ENCODE measurements around the gene CPLX1.
"Not testable (repeated sequence)": the region's sequence is repeated elsewhere in the genome, so short reads cannot be mapped to it uniquely, and the experiment has no call there.

Gene CPLX1

GRCh38 chr4:819401-820229, 6.3 kb downstream of the CPLX1 start:
- no peak for DNase-seq (ENCODE audit: low spot score)

- DNase-seq (ENCODE audit: low spot score): no peak
These were observed 7.6 kb downstream of the CPLX1 start for GRCh38 chr4:818106-818921.

- no peak for DNase-seq (ENCODE audit: low spot score)
These were observed 10.3 kb downstream of the CPLX1 start for GRCh38 chr4:815464-816146.

GRCh38 chr4:814312-814850, 11.5 kb downstream of the CPLX1 start:
- DNase-seq (ENCODE audit: low spot score): no peak

GRCh38 chr4:813900-814299, 12.0 kb downstream of the CPLX1 start:
- DNase-seq (ENCODE audit: low spot score): no peak

- DNase-seq (ENCODE audit: low spot score): no peak
These were observed 16.9 kb downstream of the CPLX1 start for GRCh38 chr4:808860-809570.

GRCh38 chr4:807792-808191, 18.1 kb downstream of the CPLX1 start:
- DNase-seq (ENCODE audit: low spot score): no peak

- DNase-seq (ENCODE audit: low spot score): not testable (repeated sequence)
These were observed 18.9 kb downstream of the CPLX1 start for GRCh38 chr4:806979-807378.

- DNase-seq (ENCODE audit: low spot score): no peak
These were observed 21.1 kb downstream of the CPLX1 start for GRCh38 chr4:804804-805203.

GRCh38 chr4:803884-804283, 22.0 kb downstream of the CPLX1 start:
- DNase-seq (ENCODE audit: low spot score): no peak

GRCh38 chr4:801436-802124, 24.3 kb downstream of the CPLX1 start:
- DNase-seq (ENCODE audit: low spot score): no peak

GRCh38 chr4:797066-797465, 28.9 kb downstream of the CPLX1 start:
- no peak for DNase-seq (ENCODE audit: low spot score)

- no peak for DNase-seq (ENCODE audit: low spot score)
These were observed 29.7 kb downstream of the CPLX1 start for GRCh38 chr4:796206-796605.

GRCh38 chr4:795726-796119, 30.2 kb downstream of the CPLX1 start:
- DNase-seq (ENCODE audit: low spot score): no peak

- DNase-seq (ENCODE audit: low spot score): peak; percentile 37
These were observed 30.8 kb downstream of the CPLX1 start for GRCh38 chr4:794900-795725.

GRCh38 chr4:793941-794621, 31.8 kb downstream of the CPLX1 start:
- DNase-seq (ENCODE audit: low spot score): no peak

GRCh38 chr4:793093-793861, 32.7 kb downstream of the CPLX1 start:
- no peak for DNase-seq (ENCODE audit: low spot score)

- DNase-seq (ENCODE audit: low spot score): no peak
These were observed 33.3 kb downstream of the CPLX1 start for GRCh38 chr4:792626-793092.

Data from AG20443 (cell line).